GM12801 (cell line): ENCODE data around the gene ZMAT3.

Experiments
- TF ChIP-seq, protein P1 (sequence below): IDR thresholded peaks from one replicate; pipeline ENCODE4 v1.5.1; 2011; ENCODE audit warnings: control low read depth; ENCODE audit not compliant: insufficient read length; ENCODE audit errors: extremely low read depth

The ZMAT3 gene

DNA sequence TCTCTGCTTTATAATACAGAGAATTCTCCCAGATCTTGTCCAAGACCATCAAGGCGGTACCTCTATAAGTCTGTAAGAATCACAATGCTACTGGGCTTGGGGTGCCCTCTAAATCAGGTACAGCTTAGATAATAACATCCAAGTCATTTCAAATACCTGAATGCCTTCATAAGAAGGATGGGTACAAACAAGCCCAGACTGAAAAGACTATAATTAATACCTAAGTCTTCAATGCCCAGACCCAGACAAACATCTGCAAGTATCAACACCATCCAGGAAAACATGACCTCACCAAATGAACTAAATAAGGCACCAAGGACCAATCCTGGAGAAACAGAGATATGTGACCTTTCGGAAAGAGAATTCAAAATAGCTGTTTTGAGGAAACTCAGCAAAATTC lies 65.9 kb downstream of the ZMAT3 start:
- TF ChIP-seq, protein P1, sequence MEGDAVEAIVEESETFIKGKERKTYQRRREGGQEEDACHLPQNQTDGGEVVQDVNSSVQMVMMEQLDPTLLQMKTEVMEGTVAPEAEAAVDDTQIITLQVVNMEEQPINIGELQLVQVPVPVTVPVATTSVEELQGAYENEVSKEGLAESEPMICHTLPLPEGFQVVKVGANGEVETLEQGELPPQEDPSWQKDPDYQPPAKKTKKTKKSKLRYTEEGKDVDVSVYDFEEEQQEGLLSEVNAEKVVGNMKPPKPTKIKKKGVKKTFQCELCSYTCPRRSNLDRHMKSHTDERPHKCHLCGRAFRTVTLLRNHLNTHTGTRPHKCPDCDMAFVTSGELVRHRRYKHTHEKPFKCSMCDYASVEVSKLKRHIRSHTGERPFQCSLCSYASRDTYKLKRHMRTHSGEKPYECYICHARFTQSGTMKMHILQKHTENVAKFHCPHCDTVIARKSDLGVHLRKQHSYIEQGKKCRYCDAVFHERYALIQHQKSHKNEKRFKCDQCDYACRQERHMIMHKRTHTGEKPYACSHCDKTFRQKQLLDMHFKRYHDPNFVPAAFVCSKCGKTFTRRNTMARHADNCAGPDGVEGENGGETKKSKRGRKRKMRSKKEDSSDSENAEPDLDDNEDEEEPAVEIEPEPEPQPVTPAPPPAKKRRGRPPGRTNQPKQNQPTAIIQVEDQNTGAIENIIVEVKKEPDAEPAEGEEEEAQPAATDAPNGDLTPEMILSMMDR: no peak

DNA sequence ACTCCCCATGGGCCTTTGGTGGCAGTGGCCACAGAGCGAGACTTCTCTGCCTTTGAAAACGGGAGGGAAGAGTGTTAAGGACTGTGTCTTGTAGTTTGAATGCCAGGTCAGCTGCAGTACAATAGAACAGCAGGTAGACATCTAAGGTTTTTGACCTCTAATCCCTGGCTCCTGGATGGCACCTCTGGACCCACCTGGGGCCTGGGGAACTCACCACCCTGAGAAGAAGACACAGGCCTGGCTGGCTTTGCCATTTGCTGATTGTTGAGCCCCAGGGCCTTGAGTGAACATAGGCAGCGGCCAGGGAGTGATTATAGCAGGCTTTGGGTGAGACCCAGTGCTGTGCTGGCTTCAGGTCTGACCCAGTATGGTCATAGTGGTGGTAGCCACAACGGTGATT lies 66.4 kb downstream of the ZMAT3 start:
- TF ChIP-seq, protein P1: no peak

DNA sequence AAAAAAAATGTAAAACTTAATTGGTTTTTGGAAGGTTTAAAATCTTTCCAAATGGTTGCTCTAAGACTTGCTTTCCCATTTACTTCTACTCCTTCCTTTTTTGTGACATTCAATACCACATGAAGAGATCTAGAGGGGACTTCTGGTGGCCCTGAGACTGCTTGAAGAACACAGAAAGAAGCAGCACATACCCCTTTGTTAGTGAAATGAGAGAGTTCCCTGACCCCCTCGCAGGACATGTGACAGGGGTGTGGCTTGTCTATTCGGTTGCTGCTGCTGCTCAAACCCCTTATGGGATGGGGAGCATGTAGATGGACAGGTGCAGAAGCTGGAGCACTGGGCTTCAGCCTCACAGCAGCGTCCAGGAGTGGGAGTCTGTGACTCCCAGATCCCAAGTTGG lies 71.0 kb downstream of the ZMAT3 start:
- TF ChIP-seq, protein P1: no peak

DNA sequence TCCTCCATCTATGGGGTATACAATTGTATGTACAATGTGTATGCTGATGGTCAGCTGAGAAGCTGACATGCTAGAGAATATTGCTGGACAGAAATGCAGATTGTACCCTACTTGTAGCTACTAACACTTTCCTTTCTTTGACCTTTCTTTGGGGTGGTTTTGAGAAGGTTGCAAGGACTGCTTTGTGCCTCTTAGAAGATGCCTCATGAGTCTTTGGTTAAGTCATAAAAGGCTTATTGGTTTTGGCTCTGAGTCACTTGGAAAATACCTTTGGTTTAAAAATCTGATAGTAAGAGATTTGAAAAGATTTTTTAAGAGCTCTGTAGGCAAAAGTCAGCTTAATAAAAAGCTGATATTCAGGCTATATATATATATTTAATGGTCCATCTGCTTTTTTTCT lies 71.5 kb downstream of the ZMAT3 start:
- TF ChIP-seq, protein P1: no peak

DNA sequence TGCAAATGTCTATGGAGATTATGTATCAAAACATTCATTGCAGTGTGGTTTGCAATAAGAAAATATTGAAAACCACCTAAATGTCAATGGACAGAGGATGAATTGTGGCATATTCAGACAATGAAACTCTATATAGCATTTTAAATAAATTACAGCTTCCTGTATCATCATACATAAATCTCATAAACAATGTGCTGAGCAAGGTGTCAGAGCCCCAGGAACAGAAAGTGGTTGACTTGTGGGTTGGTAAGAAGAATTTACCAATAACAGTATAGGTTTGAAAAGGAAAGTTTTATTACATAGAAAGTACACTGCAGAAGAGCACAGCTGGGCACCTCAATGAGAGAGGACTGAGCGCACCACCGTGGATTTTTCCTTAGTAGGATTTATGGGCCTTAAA lies 75.2 kb downstream of the ZMAT3 start:
- TF ChIP-seq, protein P1: no peak

DNA sequence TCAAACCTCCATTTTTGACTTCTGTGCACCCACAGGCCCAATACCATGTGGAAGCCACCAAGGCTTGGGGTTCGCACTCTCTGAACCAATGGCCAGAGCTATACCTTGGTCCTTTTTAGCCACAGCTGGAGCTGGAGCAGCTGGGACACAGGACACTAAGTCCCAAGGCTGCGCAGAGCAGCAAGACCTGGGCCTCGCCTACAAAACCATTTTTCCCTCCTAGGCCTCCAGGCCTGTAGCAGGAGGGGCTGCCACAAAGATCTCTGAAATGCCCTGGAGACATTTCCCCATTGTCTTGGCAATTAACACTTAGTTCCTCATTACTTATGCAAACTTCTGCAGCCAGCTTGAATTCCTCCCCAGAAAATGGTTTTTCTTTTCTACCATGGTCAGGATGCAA lies 81.3 kb downstream of the ZMAT3 start:
- TF ChIP-seq, protein P1: no peak

DNA sequence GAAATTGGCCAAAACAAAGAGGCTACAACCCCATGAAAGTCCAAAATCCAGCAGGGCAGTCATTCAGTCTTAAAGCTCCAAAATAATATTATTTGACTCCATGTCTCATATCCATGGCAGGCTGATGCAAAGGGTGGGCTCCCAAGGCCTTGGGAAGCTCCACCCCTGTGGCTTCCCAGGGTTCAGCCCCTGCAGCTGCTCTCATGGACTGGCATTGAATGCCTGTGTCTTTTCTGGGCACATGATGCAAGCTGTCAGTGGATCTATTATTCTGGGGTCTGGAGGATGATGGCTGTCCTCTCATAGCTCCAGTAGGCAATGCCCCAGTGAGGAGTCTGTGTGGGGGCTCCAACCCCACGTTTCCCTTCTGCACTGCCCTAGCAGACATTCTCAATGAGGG lies 81.8 kb downstream of the ZMAT3 start:
- TF ChIP-seq, protein P1: no peak

DNA sequence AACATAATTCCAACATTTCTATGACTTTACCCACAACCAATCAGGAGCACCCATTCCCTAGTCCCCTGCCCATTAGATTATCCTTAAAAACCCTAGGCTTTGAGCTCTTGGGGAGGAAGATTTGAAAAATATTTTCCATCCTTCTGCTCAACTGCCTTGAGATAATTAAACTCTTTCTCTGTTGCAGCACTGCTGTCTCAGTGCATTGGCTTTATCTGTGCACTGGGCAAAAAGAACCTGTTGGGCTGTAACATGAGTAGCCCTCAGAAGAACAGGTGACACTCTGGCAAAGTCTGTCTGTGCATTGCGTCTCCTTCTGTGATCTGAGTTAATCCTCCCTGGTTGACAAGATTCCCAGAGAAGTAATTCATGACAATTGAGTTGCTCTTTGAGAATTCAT lies 83.9 kb downstream of the ZMAT3 start:
- TF ChIP-seq, protein P1: no peak
